Retinal pigment epithelial cell (primary cell): ENCODE measurements around the gene DAPK1.

Experiments used
- DNase-seq: peaks from one replicate; pipeline ENCODE4 v3.0.0-alpha.2; 2010; ENCODE audit warnings: low read depth
- H3K4me3 ChIP-seq: 2 replicates; pipeline ENCODE4 v1.5.1; 2011; ENCODE audit warnings: mild to moderate bottlenecking, low read length, control low read depth, moderate library complexity
- TF ChIP-seq, protein P1 (sequence below): conservative IDR thresholded peaks from 2 replicates; pipeline ENCODE4 v1.5.1; 2011; ENCODE audit warnings: low read depth, low read length, control low read depth, inconsistent platforms

DAPK1 gene

DNA sequence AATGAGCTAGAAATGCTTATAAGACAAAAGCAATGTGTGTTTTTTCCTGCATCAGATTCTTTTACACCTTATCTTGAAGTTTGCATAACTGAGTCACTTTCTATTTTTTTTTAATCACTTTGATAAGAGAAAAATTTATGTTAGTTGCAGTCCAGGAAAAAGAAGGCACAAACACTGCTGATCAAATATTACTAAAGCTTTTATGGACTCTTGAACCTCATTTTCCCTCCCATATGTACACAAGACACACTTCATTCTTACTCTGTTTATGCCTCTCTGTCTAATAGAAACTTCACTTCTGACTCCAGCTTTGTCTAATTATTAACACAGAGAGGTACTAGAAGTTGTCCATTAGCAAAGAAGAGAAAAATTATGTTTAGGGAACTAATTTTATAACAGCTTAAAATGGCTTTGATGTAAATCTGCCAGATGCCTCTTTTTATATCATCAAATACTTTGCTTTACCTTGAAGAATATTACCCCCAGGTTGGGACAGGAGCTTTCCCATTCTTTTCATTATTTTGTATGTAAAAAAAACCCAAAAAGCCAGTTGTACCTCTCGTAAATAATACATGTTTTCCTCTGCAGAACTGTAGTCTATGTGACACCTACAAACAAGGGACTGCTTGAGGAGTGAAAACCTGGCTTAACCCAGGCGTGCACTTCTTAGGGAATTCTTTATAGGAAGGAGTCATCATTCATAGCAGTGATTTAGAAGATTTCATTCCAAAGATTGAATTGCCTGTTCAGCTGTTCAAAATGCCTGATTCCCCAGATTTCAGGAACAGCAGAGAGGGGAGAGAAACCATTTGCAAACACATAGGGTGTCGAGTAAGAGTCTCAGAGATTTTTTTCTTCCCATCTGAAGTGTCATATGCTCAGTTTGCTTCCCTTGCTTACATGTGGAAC, 72.6 kb downstream of the DAPK1 start:
- DNase-seq: no peak
- H3K4me3 ChIP-seq: no peak overlapping the region
- TF ChIP-seq, protein P1, sequence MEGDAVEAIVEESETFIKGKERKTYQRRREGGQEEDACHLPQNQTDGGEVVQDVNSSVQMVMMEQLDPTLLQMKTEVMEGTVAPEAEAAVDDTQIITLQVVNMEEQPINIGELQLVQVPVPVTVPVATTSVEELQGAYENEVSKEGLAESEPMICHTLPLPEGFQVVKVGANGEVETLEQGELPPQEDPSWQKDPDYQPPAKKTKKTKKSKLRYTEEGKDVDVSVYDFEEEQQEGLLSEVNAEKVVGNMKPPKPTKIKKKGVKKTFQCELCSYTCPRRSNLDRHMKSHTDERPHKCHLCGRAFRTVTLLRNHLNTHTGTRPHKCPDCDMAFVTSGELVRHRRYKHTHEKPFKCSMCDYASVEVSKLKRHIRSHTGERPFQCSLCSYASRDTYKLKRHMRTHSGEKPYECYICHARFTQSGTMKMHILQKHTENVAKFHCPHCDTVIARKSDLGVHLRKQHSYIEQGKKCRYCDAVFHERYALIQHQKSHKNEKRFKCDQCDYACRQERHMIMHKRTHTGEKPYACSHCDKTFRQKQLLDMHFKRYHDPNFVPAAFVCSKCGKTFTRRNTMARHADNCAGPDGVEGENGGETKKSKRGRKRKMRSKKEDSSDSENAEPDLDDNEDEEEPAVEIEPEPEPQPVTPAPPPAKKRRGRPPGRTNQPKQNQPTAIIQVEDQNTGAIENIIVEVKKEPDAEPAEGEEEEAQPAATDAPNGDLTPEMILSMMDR: no peak

DNA sequence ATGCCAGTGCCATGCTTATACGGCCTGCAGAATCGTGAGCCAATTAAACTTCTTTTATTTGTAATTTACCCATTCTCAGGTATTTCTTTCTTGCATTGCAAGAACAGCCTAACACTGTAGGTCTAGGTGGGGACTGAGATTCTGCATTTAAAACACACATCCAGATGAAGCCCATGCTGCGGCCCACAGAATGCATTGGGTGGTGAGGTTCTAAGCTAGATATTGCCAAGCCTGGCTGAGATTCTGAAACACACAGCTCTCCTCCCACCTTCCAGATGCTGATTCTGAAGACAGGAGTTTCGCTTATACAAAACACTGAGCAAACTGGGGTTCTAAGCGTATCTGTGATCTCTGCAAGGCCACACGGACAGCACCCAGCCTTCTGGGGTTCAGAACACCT, 75.1 kb downstream of the DAPK1 start:
- DNase-seq: no peak
- TF ChIP-seq, protein P1: no peak
- no peak overlapping the region for H3K4me3 ChIP-seq

DNA sequence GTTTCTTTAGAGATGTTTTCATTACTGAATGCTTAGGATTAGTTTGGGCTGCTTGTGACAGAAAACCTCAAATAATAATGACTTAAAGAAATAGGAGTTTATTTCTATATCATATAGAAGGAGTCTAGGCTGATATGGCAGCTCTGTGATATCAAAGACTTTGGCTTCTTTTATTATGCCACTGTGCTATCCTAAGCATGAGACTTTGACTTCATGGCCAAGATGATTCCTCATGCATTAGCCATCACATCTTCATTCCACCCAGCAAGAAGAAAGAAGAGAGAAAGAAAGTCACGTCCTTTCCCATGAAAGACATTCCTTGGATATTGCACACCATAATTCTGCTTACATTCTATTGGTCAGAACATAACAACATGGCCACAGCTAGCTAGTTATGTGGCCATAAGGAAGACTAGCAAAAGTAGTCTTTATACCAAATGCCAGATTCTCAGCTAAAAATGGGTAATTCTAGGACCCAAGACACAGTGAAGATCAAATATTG, 76.2 kb downstream of the DAPK1 start:
- no peak for DNase-seq
- H3K4me3 ChIP-seq: no peak overlapping the region
- TF ChIP-seq, protein P1: no peak

DNA sequence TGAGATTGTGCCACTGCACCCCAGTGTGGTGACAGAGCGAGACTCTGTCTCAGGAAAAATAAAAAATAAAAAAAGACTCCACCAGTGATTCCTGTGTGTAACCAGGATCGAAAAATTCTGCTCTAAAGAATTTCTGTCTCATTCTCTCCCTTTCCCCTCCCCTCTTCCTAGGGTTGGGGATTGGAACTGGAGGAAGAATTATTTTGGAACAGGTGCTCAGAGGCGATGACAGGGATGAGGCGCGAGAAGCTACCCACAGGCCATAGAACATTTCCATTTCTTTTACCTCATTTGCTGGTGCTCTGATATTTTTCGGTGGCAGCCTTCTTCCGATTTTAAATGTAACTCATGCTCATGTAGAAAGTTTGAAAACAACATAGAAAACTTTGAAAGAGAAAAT, 80.1 kb downstream of the DAPK1 start:
- DNase-seq: no peak
- H3K4me3 ChIP-seq: no peak overlapping the region
- TF ChIP-seq, protein P1: no peak

DNA sequence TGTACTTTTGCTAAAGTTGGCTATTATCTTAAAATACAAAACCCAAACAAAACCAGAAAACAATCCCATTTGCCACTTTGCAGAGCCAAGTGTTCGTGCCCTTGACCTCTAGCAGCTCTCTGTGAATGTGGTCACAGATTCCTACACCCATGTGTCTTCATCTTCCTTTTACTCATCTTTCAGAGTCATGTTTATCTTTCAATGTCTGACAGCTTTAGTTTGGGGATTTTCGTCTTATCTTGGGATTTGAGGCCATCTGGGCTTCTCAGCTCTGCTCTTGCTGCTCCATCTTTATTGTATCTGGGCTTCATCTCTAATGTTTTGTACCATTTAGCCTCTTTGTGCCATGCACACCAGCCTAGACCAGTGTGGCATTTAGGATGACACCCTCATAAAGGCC, 81.0 kb downstream of the DAPK1 start:
- TF ChIP-seq, protein P1: no peak
- no peak overlapping the region for H3K4me3 ChIP-seq
- DNase-seq: no peak

DNA sequence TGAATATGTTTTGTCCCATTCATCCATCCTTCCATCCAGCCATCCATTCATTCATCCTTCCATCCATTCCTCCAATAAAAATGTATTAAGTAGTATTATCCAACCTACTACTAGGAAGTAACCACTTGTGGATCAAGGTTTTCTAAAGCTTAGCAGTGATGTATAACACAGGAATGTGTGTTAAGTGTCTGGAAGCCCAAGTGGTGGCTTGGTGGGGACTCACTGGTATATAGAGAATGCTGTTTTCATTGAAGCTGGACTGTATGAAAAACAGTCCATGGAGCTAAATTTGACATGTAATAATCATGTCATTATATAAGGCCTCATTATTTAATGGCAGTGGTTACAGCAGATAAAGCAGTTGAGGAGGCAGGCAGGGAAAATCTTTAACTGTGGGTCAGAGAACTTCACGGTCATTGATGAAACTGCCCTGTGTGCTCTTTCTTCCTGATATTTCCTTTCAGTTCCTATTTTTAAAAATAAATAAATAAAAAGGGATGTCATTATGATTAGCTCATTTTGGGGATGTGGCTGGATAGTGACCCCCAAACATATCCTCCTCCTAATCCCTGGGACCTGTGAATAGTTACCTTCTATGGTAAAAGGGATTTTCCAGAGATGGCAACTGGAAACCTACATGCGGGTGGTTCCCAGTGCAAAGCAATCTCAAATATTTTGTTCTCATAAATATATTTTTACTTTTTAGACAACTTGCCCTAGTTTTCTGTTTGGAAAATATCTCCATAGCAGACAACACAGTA, 82.3 kb downstream of the DAPK1 start:
- no peak overlapping the region for H3K4me3 ChIP-seq
- TF ChIP-seq, protein P1: no peak
- no peak for DNase-seq
